Trophoblast cell (in vitro differentiated cells and primary cell): ENCODE measurements around the gene CCT6B.
"Not testable (repeated sequence)": the region's sequence is repeated elsewhere in the genome, so short reads cannot be mapped to it uniquely, and the experiment has no call there.

ENCODE experiments used
- DNase-seq, 2 donors: peaks; one replicate each; pipeline ENCODE4 v3.0.0-alpha.2; 2016
- H2AFZ ChIP-seq: 2 replicates; pipeline ENCODE4 v1.6.1; 2013; ENCODE audit warnings: low read length, moderate library complexity, mild to moderate bottlenecking; ENCODE audit not compliant: insufficient read depth, poor library complexity
- H2AK5ac ChIP-seq: 2 replicates; pipeline ENCODE4 v1.6.1; 2013; ENCODE audit warnings: mild to moderate bottlenecking, low read length
- H2BK120ac ChIP-seq: 2 replicates; pipeline ENCODE4 v1.6.1; 2013; ENCODE audit warnings: low read length, mild to moderate bottlenecking, moderate library complexity; ENCODE audit not compliant: insufficient read depth, poor library complexity
- H2BK12ac ChIP-seq: 2 replicates; pipeline ENCODE4 v1.6.1; 2013; ENCODE audit warnings: mild to moderate bottlenecking, low read length, moderate library complexity
- H2BK5ac ChIP-seq: 2 replicates; pipeline ENCODE4 v1.6.1; 2013; ENCODE audit warnings: low read length, low read depth, moderate library complexity, mild to moderate bottlenecking; ENCODE audit not compliant: poor library complexity
- H3K14ac ChIP-seq: 2 replicates; pipeline ENCODE4 v1.6.1; 2013; ENCODE audit warnings: mild to moderate bottlenecking, low read length
- H3K18ac ChIP-seq: 2 replicates; pipeline ENCODE4 v1.6.1; 2013; ENCODE audit warnings: mild to moderate bottlenecking, low read length
- H3K23ac ChIP-seq: 2 replicates; pipeline ENCODE4 v1.6.1; 2013; ENCODE audit warnings: low read length
- H3K27ac ChIP-seq: 2 replicates; pipeline ENCODE4 v1.5.1; 2013; ENCODE audit warnings: low read depth, mild to moderate bottlenecking, inconsistent platforms, low read length, moderate library complexity
- H3K27me3 ChIP-seq: 2 replicates; pipeline ENCODE4 v1.6.1; 2013; ENCODE audit warnings: inconsistent platforms, mild to moderate bottlenecking, low read length, moderate library complexity; ENCODE audit not compliant: insufficient read depth
- H3K36me3 ChIP-seq, 2 experiments: 1 replicate in 1 of 2; 2 replicates in 1 of 2; pipeline ENCODE4 v1.6.1; 2013; ENCODE audit warnings: low read length in 2 of 2, mild to moderate bottlenecking in 2 of 2, moderate library complexity in 1 of 2; ENCODE audit not compliant: insufficient read depth in 2 of 2, control insufficient read depth in 1 of 2
- H3K4ac ChIP-seq: 2 replicates; pipeline ENCODE4 v1.6.1; 2013; ENCODE audit warnings: low read depth, mild to moderate bottlenecking, low read length, moderate library complexity
- H3K4me1 ChIP-seq, 2 experiments: 1 replicate in 1 of 2; 2 replicates in 1 of 2; pipeline ENCODE4 v1.6.1; 2013; ENCODE audit warnings: low read length in 2 of 2, mild to moderate bottlenecking in 2 of 2, moderate library complexity in 1 of 2; ENCODE audit not compliant: insufficient read depth in 2 of 2, control insufficient read depth in 1 of 2
- H3K4me2 ChIP-seq: 2 replicates; pipeline ENCODE4 v1.6.1; 2013; ENCODE audit warnings: inconsistent platforms, mild to moderate bottlenecking, low read length, moderate library complexity
- H3K4me3 ChIP-seq: 2 replicates; pipeline ENCODE4 v1.5.1; 2013; ENCODE audit warnings: mild to moderate bottlenecking, low read depth, low read length, inconsistent platforms
- H3K79me1 ChIP-seq: one replicate; pipeline ENCODE4 v1.6.1; 2013; ENCODE audit warnings: low read length
- H3K79me2 ChIP-seq: 2 replicates; pipeline ENCODE4 v1.6.1; 2013; ENCODE audit warnings: low read length, mild to moderate bottlenecking; ENCODE audit not compliant: control insufficient read depth, insufficient read depth, poor library complexity
- H3K9ac ChIP-seq: 2 replicates; pipeline ENCODE4 v1.6.1; 2013; ENCODE audit warnings: mild to moderate bottlenecking, low read length
- H3K9me3 ChIP-seq: 2 replicates; pipeline ENCODE4 v1.6.1; 2013; ENCODE audit warnings: low read depth, mild to moderate bottlenecking, control low read depth, inconsistent platforms, low read length; ENCODE audit not compliant: insufficient read depth
- H4K12ac ChIP-seq: 2 replicates; pipeline ENCODE4 v1.6.1; 2013; ENCODE audit warnings: low read depth, mild to moderate bottlenecking, low read length, moderate library complexity
- H4K8ac ChIP-seq: 2 replicates; pipeline ENCODE4 v1.6.1; 2013; ENCODE audit warnings: low read depth, mild to moderate bottlenecking, low read length, moderate library complexity
- H4K91ac ChIP-seq: one replicate; pipeline ENCODE4 v1.6.1; 2013; ENCODE audit warnings: low read depth, mild to moderate bottlenecking, low read length, moderate library complexity
- WGBS: extraction: QIAGEN DNeasy Blood & Tissue Kit; methylation state at CpG from one replicate; pipeline ENCODE4 v1.1.7; 2013; ENCODE audit warnings: missing lambda C conversion rate; ENCODE audit not compliant: insufficient read length, insufficient coverage; ENCODE audit errors: extremely low coverage; 5-methylcytosine and 5-hydroxymethylcytosine counted together

The CCT6B gene

DNA sequence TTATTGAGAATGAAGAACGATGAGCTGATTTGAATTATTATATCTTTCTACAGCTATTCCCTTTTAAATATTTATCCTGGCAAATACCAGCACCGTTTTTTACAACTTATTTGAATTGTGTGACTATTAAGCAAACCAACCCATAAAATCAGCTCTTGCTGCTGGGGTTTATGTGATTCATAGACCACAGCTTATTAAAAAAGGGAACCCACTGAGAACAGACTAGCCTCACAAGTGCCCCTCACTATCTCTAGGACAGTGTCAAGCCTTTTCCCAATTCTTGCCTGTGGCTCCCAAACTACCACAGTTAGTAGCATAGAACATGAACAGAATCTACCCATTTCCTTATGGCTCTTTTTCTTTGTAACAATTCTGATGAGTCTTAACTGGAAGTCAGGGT lies 12.9 kb upstream of the CCT6B start:
- H3K36me3 ChIP-seq, result no peaks in the 10 kb centered on the region
- H2AFZ ChIP-seq, result no peak overlapping the region
- no peak overlapping the region for H3K14ac ChIP-seq
- H3K27me3 ChIP-seq, result no peaks in the 10 kb centered on the region
- H3K23ac ChIP-seq, result no peak overlapping the region
- H4K12ac ChIP-seq, result no peak overlapping the region
- H3K27ac ChIP-seq, result no peak overlapping the region
- DNase-seq, result no peak
- no peak overlapping the region for H3K4me2 ChIP-seq
- H3K4me3 ChIP-seq, result no peak overlapping the region
- no peak overlapping the region for H2BK12ac ChIP-seq
- H4K8ac ChIP-seq, result no peak overlapping the region
- H2BK5ac ChIP-seq, result no peak overlapping the region
- no peak overlapping the region for H3K4ac ChIP-seq
- no peak overlapping the region for H4K91ac ChIP-seq
- H3K79me2 ChIP-seq, result no peaks in the 10 kb centered on the region
- no peaks in the 10 kb centered on the region for H3K79me1 ChIP-seq
- no peak overlapping the region for H3K9ac ChIP-seq
- no CpG with 5 or more reads among the region's 2 CpGs for WGBS
- H2AK5ac ChIP-seq, result no peak overlapping the region
- H3K18ac ChIP-seq, result no peak overlapping the region
- no peaks in the 10 kb centered on the region for H3K4me1 ChIP-seq
- H2BK120ac ChIP-seq, result no peak overlapping the region
- H3K9me3 ChIP-seq, result no peaks in the 10 kb centered on the region

- Histone ChIP-seq H3K4me2 (no peak overlapping the region), H4K12ac (no peak overlapping the region), H3K79me2 (peaks cover 6% of the 10 kb centered on the region), H3K4me3 (no peak overlapping the region), H3K27me3 (no peaks in the 10 kb centered on the region), H2AFZ (no peak overlapping the region), H2BK12ac (no peak overlapping the region), H3K27ac (no peak overlapping the region), H3K4ac (no peak overlapping the region), H3K9me3 (no peaks in the 10 kb centered on the region), H3K23ac (no peak overlapping the region), H4K91ac (no peak overlapping the region), H4K8ac (no peak overlapping the region), H3K14ac (no peak overlapping the region), H2BK5ac (no peak overlapping the region), H3K79me1 (peaks cover 8% of the 10 kb centered on the region), H3K4me1 (peaks cover 3 to 6% of the 10 kb centered on the region in 2 experiments), H3K9ac (no peak overlapping the region), H2BK120ac (no peak overlapping the region), H3K18ac (no peak overlapping the region), H3K36me3 (no peaks in the 10 kb centered on the region), H2AK5ac (no peak overlapping the region)
- WGBS, result no CpG with 5 or more reads among the region's 1 CpG
- no peak for DNase-seq
These were observed 2.8 kb downstream of the CCT6B start for GRCh38 chr17:34958438-34958837.

- not testable (repeated sequence) for H2BK12ac ChIP-seq, DNase-seq, H3K4me2 ChIP-seq, H3K27ac ChIP-seq, H4K12ac ChIP-seq, H3K36me3 ChIP-seq, H2BK120ac ChIP-seq, H3K79me1 ChIP-seq, H3K18ac ChIP-seq, H3K4me1 ChIP-seq, H2AK5ac ChIP-seq, H3K14ac ChIP-seq, H2AFZ ChIP-seq, H2BK5ac ChIP-seq, H3K23ac ChIP-seq, H3K27me3 ChIP-seq, H4K91ac ChIP-seq, H3K9ac ChIP-seq, H3K9me3 ChIP-seq, H3K4ac ChIP-seq, H4K8ac ChIP-seq, H3K4me3 ChIP-seq, H3K79me2 ChIP-seq
- no CpG with 5 or more reads among the region's 4 CpGs for WGBS
These were observed 10.5 kb downstream of the CCT6B start for GRCh38 chr17:34950780-34951179.

GRCh38 chr17:34930283-34930682 lies 31.0 kb downstream of the CCT6B start:
- no peaks in the 10 kb centered on the region for H3K36me3 ChIP-seq
- no peaks in the 10 kb centered on the region for H3K9me3 ChIP-seq
- no peak for DNase-seq
- no peak overlapping the region for H3K23ac ChIP-seq
- no peak overlapping the region for H3K4me3 ChIP-seq
- H2AFZ ChIP-seq, result no peak overlapping the region
- no peak overlapping the region for H2AK5ac ChIP-seq
- H3K79me1 ChIP-seq, result no peaks in the 10 kb centered on the region
- H3K4me1 ChIP-seq, result no peaks in the 10 kb centered on the region
- H3K4me2 ChIP-seq, result no peak overlapping the region
- no peak overlapping the region for H4K8ac ChIP-seq
- H2BK12ac ChIP-seq, result no peak overlapping the region
- H2BK120ac ChIP-seq, result no peak overlapping the region
- H3K27me3 ChIP-seq, result no peaks in the 10 kb centered on the region
- H4K12ac ChIP-seq, result no peak overlapping the region
- no peak overlapping the region for H3K9ac ChIP-seq
- H3K18ac ChIP-seq, result no peak overlapping the region
- H3K27ac ChIP-seq, result no peak overlapping the region
- no peak overlapping the region for H2BK5ac ChIP-seq
- H3K4ac ChIP-seq, result no peak overlapping the region
- H4K91ac ChIP-seq, result no peak overlapping the region
- no peak overlapping the region for H3K14ac ChIP-seq
- no peaks in the 10 kb centered on the region for H3K79me2 ChIP-seq
